ENCODE data around the gene RBBP4.
"Not testable (repeated sequence)": the region's sequence is repeated elsewhere in the genome, so short reads cannot be mapped to it uniquely, and the experiment has no call there.

RBBP4 gene

GRCh38 chr1:32623775-32624174 lies 27.2 kb upstream of the RBBP4 start:
- no peak for DNase-seq (ENCODE audit: low read depth in 1 of 2, low spot score in 1 of 2)
- in situ Hi-C loops (cut with HindIII; ENCODE audit: low pct_unique_long_range_greater_than_20kb, low sequenced_read_pairs): no loop called here
- TF ChIP-seq JUND (IDR thresholded peaks at IDR 0.05; ENCODE audit: low read depth): no peak

DNA sequence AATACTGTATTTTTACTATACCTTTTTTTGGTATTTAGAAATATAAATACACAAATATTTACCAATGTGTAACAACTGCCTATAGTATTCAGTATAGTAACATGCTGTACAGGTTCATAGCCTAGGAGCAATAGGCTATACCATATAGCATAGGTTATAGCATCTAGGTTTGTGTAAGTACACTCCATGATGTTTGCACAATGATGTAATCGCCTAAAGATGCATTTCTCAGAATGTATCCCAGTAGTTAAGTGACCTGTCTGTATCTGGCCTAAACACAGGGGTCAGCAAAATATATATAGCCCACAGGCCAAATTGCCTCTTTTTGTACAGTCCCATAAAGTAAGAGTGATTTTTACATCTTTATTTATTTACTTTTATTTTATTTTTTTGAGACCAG lies 24.8 kb upstream of the RBBP4 start:
- in situ Hi-C loops (cut with HindIII; ENCODE audit: low pct_unique_long_range_greater_than_20kb, low sequenced_read_pairs): no loop called here
- DNase-seq (ENCODE audit: low read depth in 1 of 2, low spot score in 1 of 2): peak in 1 of 2 experiments; percentile 40
- TF ChIP-seq JUND (IDR thresholded peaks at IDR 0.05; ENCODE audit: low read depth): no peak

DNA sequence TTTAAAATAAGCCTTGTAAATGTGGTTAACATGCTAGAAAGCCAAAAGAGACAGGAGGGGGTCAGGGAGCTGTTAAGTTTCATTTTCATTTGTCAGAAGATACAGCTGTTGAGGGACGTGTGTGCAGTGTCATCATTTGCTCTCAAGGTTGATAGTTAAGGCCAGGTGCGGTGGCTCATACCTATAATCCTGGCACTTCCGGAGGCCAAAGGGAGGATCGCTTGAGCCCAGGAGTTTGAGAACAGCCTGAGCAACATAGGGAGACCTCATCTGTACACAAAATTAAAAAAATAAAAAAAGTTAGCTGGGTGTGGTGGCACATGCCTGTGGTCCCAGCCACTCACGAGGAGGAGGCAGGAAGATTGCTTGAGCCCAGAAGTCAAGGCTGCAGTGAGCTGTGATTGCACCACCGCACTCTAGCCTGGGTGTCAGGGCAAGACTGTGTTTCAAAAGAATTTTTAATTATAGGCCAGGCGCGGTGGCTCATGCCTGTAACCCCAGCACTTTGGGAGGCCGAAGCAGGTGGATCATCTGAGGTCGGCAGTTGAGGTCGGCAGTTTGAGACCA lies 23.3 kb upstream of the RBBP4 start:
- no peak for DNase-seq (ENCODE audit: low read depth in 1 of 2, low spot score in 1 of 2)
- no peak for TF ChIP-seq JUND (IDR thresholded peaks at IDR 0.05; ENCODE audit: low read depth)
- in situ Hi-C loops (cut with HindIII; ENCODE audit: low pct_unique_long_range_greater_than_20kb, low sequenced_read_pairs): no loop called here

GRCh38 chr1:32630173-32630572 lies 20.8 kb upstream of the RBBP4 start:
- in situ Hi-C loops (cut with HindIII; ENCODE audit: low pct_unique_long_range_greater_than_20kb, low sequenced_read_pairs): not testable (repeated sequence)

DNA sequence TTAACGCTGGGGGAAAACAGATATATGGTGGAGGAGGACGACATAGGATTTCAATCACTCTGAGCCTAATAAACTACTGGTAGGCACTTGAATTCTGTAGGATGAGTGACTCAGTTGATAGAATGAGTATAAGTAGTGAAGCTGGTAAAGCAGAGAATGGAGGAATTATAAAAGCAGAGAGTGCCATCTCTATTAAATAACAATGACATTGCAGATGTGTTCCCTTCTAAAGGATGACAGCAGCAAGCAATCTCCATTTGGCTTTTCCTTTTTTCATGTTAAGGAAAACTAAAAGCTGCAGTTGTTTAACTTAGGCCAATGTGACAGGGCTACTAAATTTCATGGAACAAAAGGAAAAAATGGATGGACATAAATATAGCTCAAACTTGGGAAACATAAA lies 18.2 kb upstream of the RBBP4 start:
- in situ Hi-C loops (cut with HindIII; ENCODE audit: low pct_unique_long_range_greater_than_20kb, low sequenced_read_pairs): no loop called here
- DNase-seq (ENCODE audit: low read depth in 1 of 2, low spot score in 1 of 2): no peak
- no peak for TF ChIP-seq JUND (IDR thresholded peaks at IDR 0.05; ENCODE audit: low read depth)

More at GRCh38 chr1:32630173-32630572, 20.8 kb upstream of the RBBP4 start:
- DNase-seq (ENCODE audit: low read depth in 1 of 2, low spot score in 1 of 2): not testable (repeated sequence)

- in situ Hi-C loops (cut with HindIII; ENCODE audit: low pct_unique_long_range_greater_than_20kb, low sequenced_read_pairs): no loop called here
- no peak for TF ChIP-seq JUND (IDR thresholded peaks at IDR 0.05; ENCODE audit: low read depth)
- DNase-seq (ENCODE audit: low read depth in 1 of 2, low spot score in 1 of 2): no peak
These were observed 15.3 kb upstream of the RBBP4 start for GRCh38 chr1:32635508-32636277.

- DNase-seq (ENCODE audit: low read depth in 1 of 2, low spot score in 1 of 2): no peak
- in situ Hi-C loops (cut with HindIII; ENCODE audit: low pct_unique_long_range_greater_than_20kb, low sequenced_read_pairs): no loop called here
- no peak for TF ChIP-seq JUND (IDR thresholded peaks at IDR 0.05; ENCODE audit: low read depth)
These were observed 13.9 kb upstream of the RBBP4 start for GRCh38 chr1:32636914-32637645.

- in situ Hi-C loops (cut with HindIII; ENCODE audit: low pct_unique_long_range_greater_than_20kb, low sequenced_read_pairs): no loop called here
- TF ChIP-seq JUND (IDR thresholded peaks at IDR 0.05; ENCODE audit: low read depth): no peak
- no peak for DNase-seq (ENCODE audit: low read depth in 1 of 2, low spot score in 1 of 2)
These were observed 11.4 kb upstream of the RBBP4 start for GRCh38 chr1:32639489-32640075.

DNA sequence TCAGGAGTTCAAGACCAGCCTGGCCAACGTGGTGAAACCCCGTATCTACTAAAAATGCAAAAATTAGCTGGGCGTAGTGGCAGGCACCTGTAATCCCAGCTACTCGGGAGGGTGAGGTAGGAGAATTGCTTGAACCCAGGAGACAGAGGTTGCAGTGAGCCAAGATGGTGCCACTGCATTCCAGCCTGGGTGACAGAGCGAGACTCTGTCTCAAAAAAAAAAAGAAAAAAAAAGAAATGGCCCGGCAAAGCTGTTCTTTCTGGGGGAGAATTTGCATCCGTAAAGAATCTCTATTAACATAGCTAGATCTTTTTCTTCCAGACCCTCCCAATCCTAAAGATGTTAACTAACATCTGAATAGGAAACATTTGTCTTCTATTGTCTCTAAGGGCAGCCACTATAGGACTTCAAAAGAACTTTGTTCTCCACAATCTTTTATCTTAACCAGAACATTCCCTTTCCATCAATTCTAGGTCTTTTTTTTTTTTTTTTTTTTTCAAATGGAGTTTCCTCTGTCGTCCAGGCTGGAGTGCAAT lies 8.6 kb upstream of the RBBP4 start:
- in situ Hi-C loops (cut with HindIII; ENCODE audit: low pct_unique_long_range_greater_than_20kb, low sequenced_read_pairs); DNase-seq (ENCODE audit: low read depth in 1 of 2, low spot score in 1 of 2): not testable (repeated sequence)

DNA sequence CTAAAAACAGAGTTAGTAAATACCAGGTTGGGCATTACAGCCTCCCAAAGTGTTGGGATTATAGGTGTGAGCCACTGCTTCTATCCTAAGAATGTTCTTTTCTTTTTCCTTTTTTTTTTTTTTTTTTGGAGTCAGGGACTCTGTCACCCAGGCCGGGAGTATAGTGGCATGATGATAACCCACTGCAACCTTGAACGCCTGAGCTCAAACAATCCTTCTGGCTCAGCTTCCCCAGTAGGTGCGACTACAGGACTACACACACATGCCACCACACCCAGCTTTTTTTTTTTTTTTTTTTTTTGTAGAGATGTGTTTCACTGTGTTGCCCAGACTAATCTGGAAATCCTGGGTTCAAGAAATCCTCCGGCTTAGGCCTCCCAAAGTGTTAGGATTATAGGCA lies 6.6 kb upstream of the RBBP4 start:
- TF ChIP-seq JUND (IDR thresholded peaks at IDR 0.05; ENCODE audit: low read depth): no peak
- DNase-seq (ENCODE audit: low read depth in 1 of 2, low spot score in 1 of 2): no peak
- in situ Hi-C loops (cut with HindIII; ENCODE audit: low pct_unique_long_range_greater_than_20kb, low sequenced_read_pairs): no loop called here

- no peak for DNase-seq (ENCODE audit: low read depth in 1 of 2, low spot score in 1 of 2)
- no peak for TF ChIP-seq JUND (IDR thresholded peaks at IDR 0.05; ENCODE audit: low read depth)
- in situ Hi-C loops (cut with HindIII; ENCODE audit: low pct_unique_long_range_greater_than_20kb, low sequenced_read_pairs): no loop called here
These were observed 3.5 kb upstream of the RBBP4 start for GRCh38 chr1:32647308-32648134.

DNA sequence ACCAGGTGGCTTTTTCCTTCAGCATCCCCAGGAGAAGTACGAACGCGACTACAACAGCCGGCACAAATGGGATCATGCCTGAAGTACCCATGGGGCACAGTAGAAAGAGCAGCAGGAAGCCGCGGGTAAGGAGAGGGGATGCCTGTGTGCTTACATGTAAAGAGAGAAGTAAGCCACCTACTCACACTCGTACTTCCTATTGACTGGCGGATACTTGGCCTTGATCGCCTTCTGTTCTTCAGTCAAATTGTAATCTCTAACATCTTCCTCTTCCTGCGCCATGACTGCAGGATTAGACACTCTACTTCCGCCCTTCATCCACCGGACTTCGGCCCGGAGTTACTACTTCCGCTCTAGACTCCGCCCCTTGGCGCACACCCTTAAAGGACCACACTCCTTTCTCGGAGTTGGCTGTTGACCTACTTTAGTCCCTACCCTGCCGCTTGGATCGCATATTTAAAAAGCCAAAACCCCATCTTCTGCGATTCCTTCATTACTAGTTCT lies 708 bp upstream of the RBBP4 start, which contains the start of gene ZBTB8OS:
Gene ZBTB8OS, minus strand, starts transcription at position 303 of the 504 bp plus-strand sequence. Its CDS starts 21 bp downstream, at position 282.
- no peak for TF ChIP-seq JUND (IDR thresholded peaks at IDR 0.05; ENCODE audit: low read depth)
- in situ Hi-C loops (cut with HindIII; ENCODE audit: low pct_unique_long_range_greater_than_20kb, low sequenced_read_pairs): no loop called here
- peak; percentile 73 to 91 for DNase-seq (ENCODE audit: low read depth in 1 of 2, low spot score in 1 of 2)

All from T47D (cell line).